Osteocyte (in vitro differentiated cells): ENCODE measurements around the gene FUZ. TPM values are rescaled to one million over a fixed set of nuclear protein-coding genes. Genes with fewer than 3 reads are reported as not detected.

Experiments
- DNase-seq: peaks from one replicate; pipeline ENCODE4 v3.0.0; 2021; ENCODE audit warnings: mixed read lengths; ENCODE audit not compliant: unreplicated experiment; ENCODE audit errors: extremely low spot score
- H3K27ac Mint-ChIP-seq: one replicate; pipeline ENCODE4 v1.8.0; 2021; ENCODE audit warnings: mild to moderate bottlenecking, mixed read lengths; ENCODE audit not compliant: unreplicated experiment
- H3K27me3 Mint-ChIP-seq: one replicate; pipeline ENCODE4 v1.8.0; 2021; ENCODE audit warnings: mixed read lengths; ENCODE audit not compliant: unreplicated experiment
- H3K36me3 Mint-ChIP-seq: one replicate; pipeline ENCODE4 v1.8.0; 2021; ENCODE audit warnings: mixed read lengths; ENCODE audit not compliant: unreplicated experiment
- H3K4me1 Mint-ChIP-seq: one replicate; pipeline ENCODE4 v1.8.0; 2021; ENCODE audit warnings: mixed read lengths; ENCODE audit not compliant: unreplicated experiment
- H3K4me3 Mint-ChIP-seq: one replicate; pipeline ENCODE4 v1.8.0; 2021; ENCODE audit warnings: mild to moderate bottlenecking, moderate library complexity, mixed read lengths; ENCODE audit not compliant: unreplicated experiment
- H3K9me3 Mint-ChIP-seq: one replicate; pipeline ENCODE4 v1.8.0; 2021; ENCODE audit warnings: mixed read lengths; ENCODE audit not compliant: unreplicated experiment
- CTCF ChIP-seq: fragments of 200-600 bp; sonication (generic); IDR thresholded peaks from 2 replicates; pipeline ENCODE4 v1.5.0; 2021; ENCODE audit warnings: antibody characterized with exemption, mild to moderate bottlenecking, moderate library complexity
- total RNA-seq: library from RNA; stranded (reverse); gene quantifications from 2 replicates; pipeline ENCODE4 v1.2.1, GENCODE V29; 2021

Gene FUZ
- total RNA-seq, 1 donor from 2014 or later: 24.4 TPM

- no peaks in the 10 kb centered on the region for H3K9me3 Mint-ChIP-seq
- no peak overlapping the region for H3K4me3 Mint-ChIP-seq
- H3K36me3 Mint-ChIP-seq: peaks cover 10% of the 10 kb centered on the region
- H3K4me1 Mint-ChIP-seq: peaks cover 28% of the 10 kb centered on the region
- no peaks in the 10 kb centered on the region for H3K27me3 Mint-ChIP-seq
- DNase-seq: no peak
- no peak for TF ChIP-seq CTCF
- peak overlapping the region; percentile 19 for H3K27ac Mint-ChIP-seq
Observed at GRCh38 chr19:49771674-49772139, 41.4 kb downstream of the FUZ start.

GRCh38 chr19:49770529-49770928 lies 42.6 kb downstream of the FUZ start:
- no peaks in the 10 kb centered on the region for H3K27me3 Mint-ChIP-seq
- peaks cover 36% of the 10 kb centered on the region for H3K4me1 Mint-ChIP-seq
- no peak for DNase-seq
- no peak overlapping the region for H3K27ac Mint-ChIP-seq
- H3K36me3 Mint-ChIP-seq: peaks cover 5% of the 10 kb centered on the region
- no peak for TF ChIP-seq CTCF
- H3K4me3 Mint-ChIP-seq: no peak overlapping the region
- no peaks in the 10 kb centered on the region for H3K9me3 Mint-ChIP-seq

GRCh38 chr19:49767967-49768581 lies 45.0 kb downstream of the FUZ start:
- no peak for TF ChIP-seq CTCF
- peaks cover 5% of the 10 kb centered on the region for H3K36me3 Mint-ChIP-seq
- DNase-seq: no peak
- H3K4me1 Mint-ChIP-seq: peaks cover 38% of the 10 kb centered on the region
- H3K9me3 Mint-ChIP-seq: no peaks in the 10 kb centered on the region
- H3K27ac Mint-ChIP-seq: peak overlapping the region; percentile 91
- H3K27me3 Mint-ChIP-seq: no peaks in the 10 kb centered on the region
- H3K4me3 Mint-ChIP-seq: peak overlapping the region; percentile 96

GRCh38 chr19:49767381-49767780 lies 45.7 kb downstream of the FUZ start:
- Mint-ChIP-seq H3K4me1 (peaks cover 41% of the 10 kb centered on the region), H3K9me3 (no peaks in the 10 kb centered on the region), H3K4me3 (peak overlapping the region; percentile 96), H3K27me3 (no peaks in the 10 kb centered on the region), H3K27ac (peak overlapping the region; percentile 91), H3K36me3 (peaks cover 5% of the 10 kb centered on the region)
- no peak for TF ChIP-seq CTCF
- no peak for DNase-seq

- peak within 1 kb of the TSS; percentile 96 for H3K4me3 Mint-ChIP-seq
- H3K36me3 Mint-ChIP-seq: peaks cover 5% of the 10 kb centered on the region
- H3K4me1 Mint-ChIP-seq: peaks cover 45% of the 10 kb centered on the region
- TF ChIP-seq CTCF: no peak
- DNase-seq: no peak
- H3K9me3 Mint-ChIP-seq: no peaks in the 10 kb centered on the region
- peak within 1 kb of the TSS; percentile 100 for H3K27ac Mint-ChIP-seq
- H3K27me3 Mint-ChIP-seq: no peaks in the 10 kb centered on the region
Observed at GRCh38 chr19:49766930-49767299, 46.2 kb downstream of the FUZ start, which contains the start of gene AP2A1. Gene AP2A1 (plus strand): TSS chr19:49767001. CDS start chr19:49767134, 133 bp downstream.
